ENCODE data around the gene SLC24A3.

Gene SLC24A3

DNA sequence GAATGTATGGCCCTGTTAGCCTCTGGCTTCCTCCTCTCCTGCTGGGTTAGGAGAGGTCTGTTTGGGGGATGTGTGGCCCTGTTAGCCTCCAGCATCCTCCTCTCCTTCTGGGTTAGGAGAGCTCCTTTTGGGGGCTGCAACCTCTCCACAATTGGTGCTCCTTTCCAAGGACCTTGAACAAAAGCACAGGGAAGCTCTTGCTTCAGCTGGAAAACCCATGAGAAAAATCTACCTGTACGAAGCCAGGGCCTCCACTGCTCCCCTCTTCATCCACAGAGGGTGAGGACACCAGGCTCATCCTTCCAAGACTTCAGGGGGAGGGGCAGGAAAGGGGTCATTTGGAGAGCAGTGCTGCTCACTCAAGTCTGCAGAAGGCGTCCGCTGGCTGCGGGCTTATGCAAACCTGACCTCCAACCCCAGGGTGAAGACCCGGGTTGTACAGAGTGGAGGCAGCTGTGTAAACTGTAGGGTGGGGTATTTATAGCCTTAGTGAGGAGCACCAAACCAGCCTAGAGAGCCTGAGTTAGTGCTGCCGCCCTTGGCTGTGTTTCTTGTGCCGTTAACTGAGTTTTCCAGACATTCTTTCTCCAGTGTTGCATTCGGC lies 62.1 kb downstream of the SLC24A3 start:
- TF ChIP-seq, protein P1, sequence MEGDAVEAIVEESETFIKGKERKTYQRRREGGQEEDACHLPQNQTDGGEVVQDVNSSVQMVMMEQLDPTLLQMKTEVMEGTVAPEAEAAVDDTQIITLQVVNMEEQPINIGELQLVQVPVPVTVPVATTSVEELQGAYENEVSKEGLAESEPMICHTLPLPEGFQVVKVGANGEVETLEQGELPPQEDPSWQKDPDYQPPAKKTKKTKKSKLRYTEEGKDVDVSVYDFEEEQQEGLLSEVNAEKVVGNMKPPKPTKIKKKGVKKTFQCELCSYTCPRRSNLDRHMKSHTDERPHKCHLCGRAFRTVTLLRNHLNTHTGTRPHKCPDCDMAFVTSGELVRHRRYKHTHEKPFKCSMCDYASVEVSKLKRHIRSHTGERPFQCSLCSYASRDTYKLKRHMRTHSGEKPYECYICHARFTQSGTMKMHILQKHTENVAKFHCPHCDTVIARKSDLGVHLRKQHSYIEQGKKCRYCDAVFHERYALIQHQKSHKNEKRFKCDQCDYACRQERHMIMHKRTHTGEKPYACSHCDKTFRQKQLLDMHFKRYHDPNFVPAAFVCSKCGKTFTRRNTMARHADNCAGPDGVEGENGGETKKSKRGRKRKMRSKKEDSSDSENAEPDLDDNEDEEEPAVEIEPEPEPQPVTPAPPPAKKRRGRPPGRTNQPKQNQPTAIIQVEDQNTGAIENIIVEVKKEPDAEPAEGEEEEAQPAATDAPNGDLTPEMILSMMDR (IDR thresholded peaks at IDR 0.05; ENCODE audit: low read depth, low read length): no peak
- no peak overlapping the region for H3K4me3 ChIP-seq (ENCODE audit: low read depth, low read length)
- DNase-seq (ENCODE audit: low read depth, low spot score): peak; percentile 65
- in situ Hi-C loops (cut with HindIII; ENCODE audit: low sequenced_read_pairs): no loop called here

DNA sequence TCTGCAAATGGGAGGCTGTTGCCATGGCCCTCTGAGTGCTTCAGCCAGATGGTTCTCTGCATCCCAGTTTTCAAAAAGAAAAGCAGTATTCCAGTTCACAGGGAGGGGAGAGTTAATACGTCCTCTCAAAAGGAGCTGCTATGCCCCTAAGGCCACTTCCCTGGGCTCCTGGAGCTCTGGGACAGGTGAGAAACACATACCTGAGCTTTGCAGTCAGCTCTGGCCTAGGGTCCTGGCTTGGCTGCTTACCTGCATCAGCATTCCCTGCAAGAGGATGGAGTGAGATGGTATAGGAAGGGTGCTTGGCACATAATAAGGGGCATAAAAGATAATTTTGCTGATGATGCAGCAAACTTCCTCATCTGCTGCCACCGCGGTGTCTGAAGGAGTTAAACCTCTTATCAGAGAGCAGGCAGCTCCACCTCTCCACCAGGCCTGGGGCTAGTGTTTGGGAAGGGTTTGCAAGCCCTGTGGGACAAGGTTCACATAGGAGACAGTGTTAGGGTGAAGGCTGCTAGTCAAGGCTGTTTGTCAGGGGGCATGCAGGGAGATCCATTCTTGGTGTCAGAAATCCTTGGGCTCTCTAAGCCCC lies 62.7 kb downstream of the SLC24A3 start:
- in situ Hi-C loops (cut with HindIII; ENCODE audit: low sequenced_read_pairs): no loop called here
- DNase-seq (ENCODE audit: low read depth, low spot score): no peak
- TF ChIP-seq, protein P1 (IDR thresholded peaks at IDR 0.05; ENCODE audit: low read depth, low read length): no peak
- H3K4me3 ChIP-seq (ENCODE audit: low read depth, low read length): no peak overlapping the region

DNA sequence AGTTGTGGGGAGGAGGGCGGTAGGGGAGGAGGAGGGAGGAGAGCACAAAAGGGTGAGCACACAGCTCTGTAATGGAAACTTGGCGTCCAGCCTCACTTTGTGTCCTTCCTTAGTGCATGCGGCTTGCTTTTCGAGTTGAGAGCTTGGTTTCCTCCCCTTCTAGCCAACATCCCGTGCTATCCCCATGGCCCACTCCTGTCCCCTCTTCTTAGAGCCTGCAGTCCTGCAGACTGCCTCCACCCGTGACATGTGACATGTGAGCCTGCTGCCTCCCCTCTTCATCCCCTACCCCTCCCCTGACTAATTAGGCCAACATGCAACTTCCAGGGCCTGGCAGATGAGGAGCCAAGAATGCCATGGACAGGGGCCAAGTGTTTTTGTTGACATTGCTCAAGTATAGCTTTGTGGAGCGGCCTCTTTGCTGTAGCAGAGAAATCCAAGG lies 63.2 kb downstream of the SLC24A3 start:
- DNase-seq (ENCODE audit: low read depth, low spot score): no peak
- TF ChIP-seq, protein P1 (IDR thresholded peaks at IDR 0.05; ENCODE audit: low read depth, low read length): no peak
- in situ Hi-C loops (cut with HindIII; ENCODE audit: low sequenced_read_pairs): no loop called here
- no peak overlapping the region for H3K4me3 ChIP-seq (ENCODE audit: low read depth, low read length)

DNA sequence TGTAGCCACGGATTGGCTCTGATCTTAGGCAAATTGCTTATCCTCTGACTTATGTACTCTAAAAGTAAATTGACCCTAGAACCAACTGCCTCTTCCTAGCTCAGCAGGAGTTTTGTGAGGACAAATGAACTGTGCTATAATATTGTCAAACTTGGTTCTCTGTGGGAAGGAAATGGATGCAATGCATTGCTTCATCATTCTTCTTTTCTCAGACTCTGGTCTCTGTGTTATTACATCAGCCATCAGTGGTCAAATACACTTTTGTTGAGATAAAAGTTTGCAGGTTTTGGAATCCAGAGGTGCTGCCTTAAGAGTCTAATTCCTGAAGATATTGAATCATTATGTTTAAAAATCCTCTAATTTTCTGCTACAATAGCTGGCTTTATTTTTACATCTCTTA lies 64.9 kb downstream of the SLC24A3 start:
- no peak for DNase-seq (ENCODE audit: low read depth, low spot score)
- no peak overlapping the region for H3K4me3 ChIP-seq (ENCODE audit: low read depth, low read length)
- in situ Hi-C loops (cut with HindIII; ENCODE audit: low sequenced_read_pairs): no loop called here
- TF ChIP-seq, protein P1 (IDR thresholded peaks at IDR 0.05; ENCODE audit: low read depth, low read length): no peak

DNA sequence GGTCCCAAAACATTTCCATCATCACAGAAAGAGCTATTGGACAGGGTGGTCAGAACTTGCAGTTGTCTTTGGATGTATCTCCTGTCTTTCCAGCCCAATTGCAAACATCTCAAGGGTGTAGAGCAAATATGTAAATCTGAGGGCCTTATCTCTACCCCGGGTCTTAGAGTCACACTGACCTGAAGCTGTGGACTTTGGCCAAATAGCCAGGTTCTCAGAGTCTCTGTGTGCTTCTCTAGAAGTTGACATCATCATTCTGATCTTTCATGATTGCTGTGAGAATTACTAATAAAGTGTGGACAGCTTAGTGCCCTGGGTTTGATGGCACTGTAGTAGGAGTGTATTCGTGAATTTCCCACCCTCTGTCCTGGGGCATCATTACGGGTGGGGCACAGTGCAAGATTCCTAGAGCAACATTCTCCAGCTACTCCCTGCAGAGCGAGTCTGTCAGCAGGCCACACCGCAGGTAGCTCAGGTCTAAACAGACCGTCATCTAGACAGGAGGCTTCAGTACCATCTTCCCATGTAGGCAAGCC lies 71.1 kb downstream of the SLC24A3 start:
- no peak overlapping the region for H3K4me3 ChIP-seq (ENCODE audit: low read depth, low read length)
- no peak for DNase-seq (ENCODE audit: low read depth, low spot score)
- TF ChIP-seq, protein P1 (IDR thresholded peaks at IDR 0.05; ENCODE audit: low read depth, low read length): no peak
- in situ Hi-C loops (cut with HindIII; ENCODE audit: low sequenced_read_pairs): no loop called here

DNA sequence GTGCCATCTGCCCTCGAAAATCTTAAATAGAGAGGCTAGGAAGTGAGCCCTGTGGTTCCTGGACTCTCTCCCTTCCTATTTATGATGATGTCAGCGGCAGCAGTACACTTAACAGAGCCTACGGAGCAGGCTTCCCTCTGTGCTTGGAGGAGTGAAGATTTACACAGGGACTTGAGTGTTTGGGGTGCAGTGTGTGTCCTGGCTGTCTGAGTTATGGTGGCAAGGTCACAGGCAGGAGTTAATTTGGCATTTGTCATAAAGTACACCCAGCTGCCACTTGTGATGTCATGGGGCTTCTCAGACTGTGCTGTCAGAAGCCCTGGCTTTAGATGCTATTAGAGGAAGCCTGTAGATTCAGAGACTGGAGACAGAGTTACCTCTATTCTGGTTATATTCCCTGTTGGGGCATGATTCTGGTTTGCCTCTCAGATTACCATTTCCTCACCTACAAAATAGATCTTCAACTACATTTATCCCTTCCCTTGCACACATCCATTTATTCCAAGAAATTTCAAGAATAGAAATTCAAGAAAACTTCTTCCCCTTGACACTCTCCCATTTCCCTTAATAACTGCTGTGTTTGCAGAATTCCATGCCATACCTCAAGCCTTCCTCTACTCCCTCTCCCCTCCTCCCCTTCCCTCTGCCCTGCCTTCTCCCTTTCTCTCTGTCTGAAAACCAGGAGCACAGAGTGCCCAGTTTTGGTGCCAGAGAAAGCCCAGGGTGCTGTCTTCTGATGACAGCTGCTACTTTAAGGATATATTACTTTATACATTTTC lies 72.1 kb downstream of the SLC24A3 start:
- H3K4me3 ChIP-seq (ENCODE audit: low read depth, low read length): no peak overlapping the region
- in situ Hi-C loops (cut with HindIII; ENCODE audit: low sequenced_read_pairs): no loop called here
- TF ChIP-seq, protein P1 (IDR thresholded peaks at IDR 0.05; ENCODE audit: low read depth, low read length): no peak
- peak; percentile 3 for DNase-seq (ENCODE audit: low read depth, low spot score)

All from astrocyte of the spinal cord (primary cell).